ENCODE measurements around the gene CABLES2. TPM values are rescaled to one million over a fixed set of nuclear protein-coding genes. Genes with fewer than 3 reads are reported as not detected.

The CABLES2 gene
- polyA plus RNA-seq, 3 donors from 2014 or later, result 1.3 to 2.6 (median 2.5) TPM

DNA sequence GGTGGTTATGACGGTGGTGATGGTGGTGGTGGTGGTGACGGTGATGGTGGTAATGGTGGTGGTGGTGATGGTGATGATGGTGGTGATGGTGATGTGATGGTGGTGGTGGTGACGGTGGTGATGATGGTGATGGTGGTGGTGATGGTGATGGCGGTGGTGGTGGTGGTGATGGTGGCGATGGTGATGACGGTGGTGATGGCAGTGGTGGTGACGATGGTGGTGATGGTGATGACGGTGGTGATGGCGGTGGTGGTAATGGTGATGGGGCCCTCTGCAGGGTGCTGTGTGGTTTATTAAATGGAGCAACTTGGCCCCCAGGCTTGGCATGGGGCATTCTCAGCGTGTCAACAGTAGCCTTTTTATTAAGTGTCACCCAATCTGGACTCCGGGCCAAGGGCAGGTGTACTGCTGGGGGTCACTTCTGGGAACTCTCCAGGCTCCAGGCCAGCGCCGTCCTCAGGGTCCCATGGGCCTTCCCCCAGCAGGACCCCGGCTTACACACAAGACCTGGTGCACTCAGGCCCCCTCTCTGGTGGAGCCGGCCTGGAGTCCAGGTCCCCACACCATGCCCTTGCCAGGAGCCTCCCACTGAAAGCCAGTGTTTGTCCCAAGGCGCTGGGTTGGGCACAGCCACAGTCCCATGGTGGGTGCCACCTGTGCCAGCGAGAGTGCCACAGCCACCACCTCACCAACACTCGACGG is 8.8 kb downstream of the CABLES2 start:
- Mint-ChIP-seq H3K36me3 (peaks cover 0 to 4% (median 0%) of the 10 kb centered on the region in 3 donors), H3K9me3 (no peaks in the 10 kb centered on the region), H3K4me1 (peaks cover 0 to 6% of the 10 kb centered on the region in 2 donors), H3K27ac (peak overlapping the region in 4 of 6 donors; percentile 31 to 66 (median 58)), H3K4me3 (no peak overlapping the region), H3K27me3 (ENCODE audit: low read depth in 3 of 3) (peaks cover 5 to 8% (median 6%) of the 10 kb centered on the region in 3 donors)
- DNase-seq, result no peak

GRCh38 chr20:62396367-62397239 is 10.5 kb downstream of the CABLES2 start:
- H3K27me3 Mint-ChIP-seq (ENCODE audit: low read depth in 3 of 3), result peaks cover 3 to 8% (median 6%) of the 10 kb centered on the region in 3 donors
- H3K4me3 Mint-ChIP-seq, result no peak overlapping the region
- no peak overlapping the region for H3K27ac Mint-ChIP-seq
- no peak for DNase-seq
- no peaks in the 10 kb centered on the region for H3K9me3 Mint-ChIP-seq
- H3K36me3 Mint-ChIP-seq, result peaks cover 0 to 4% (median 0%) of the 10 kb centered on the region in 3 donors
- peaks cover 0 to 2% of the 10 kb centered on the region in 2 donors for H3K4me1 Mint-ChIP-seq

DNA sequence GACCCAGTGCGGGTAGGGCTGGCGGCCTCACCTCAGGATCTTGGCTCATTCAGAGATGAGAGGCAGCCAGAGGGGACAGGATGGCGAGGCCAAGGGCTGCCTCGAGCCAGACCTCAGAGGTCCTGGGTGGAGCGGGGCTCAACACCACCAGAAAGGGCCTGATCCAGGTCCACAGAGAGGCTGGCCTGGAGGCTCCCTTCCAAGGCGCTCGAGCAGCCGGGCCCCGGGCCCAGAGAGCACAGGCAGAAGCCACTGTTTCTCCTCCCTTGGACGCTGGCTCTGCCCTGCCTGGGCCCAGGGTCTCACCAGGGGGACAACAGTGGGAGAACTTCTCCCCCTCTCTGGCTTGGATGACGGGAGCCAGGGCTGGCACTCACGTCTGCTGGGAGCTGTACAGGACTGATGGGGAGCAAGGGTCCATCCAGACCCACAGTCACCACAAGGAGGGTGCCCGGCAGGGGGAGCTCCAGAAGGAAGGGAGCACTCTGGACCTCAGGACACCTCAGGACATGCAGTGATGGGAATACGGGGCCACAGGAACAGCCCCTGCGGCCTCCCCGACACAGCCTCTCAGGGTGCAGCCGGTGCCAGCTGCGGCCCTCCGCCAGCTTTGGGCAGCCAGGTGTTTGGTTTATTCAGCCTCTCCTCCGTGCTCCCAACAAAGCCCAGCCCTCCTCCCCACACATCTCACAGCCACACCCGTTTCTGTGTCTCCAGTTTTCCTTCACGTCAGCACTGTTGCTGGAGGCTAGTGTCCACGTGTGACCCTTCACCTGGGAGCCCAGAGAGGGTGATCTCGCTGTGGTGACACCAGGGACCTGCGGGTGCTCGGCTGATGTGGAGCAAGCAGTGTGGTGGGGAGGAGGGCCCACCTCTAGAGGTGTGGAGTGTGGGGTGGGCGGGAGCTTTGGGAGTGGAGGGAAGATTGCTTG is 11.5 kb downstream of the CABLES2 start:
- Mint-ChIP-seq H3K4me1 (peaks cover 0 to 2% of the 10 kb centered on the region in 2 donors), H3K9me3 (no peaks in the 10 kb centered on the region), H3K27ac (no peak overlapping the region), H3K27me3 (ENCODE audit: low read depth in 3 of 3) (peaks cover 3 to 6% (median 4%) of the 10 kb centered on the region in 3 donors), H3K4me3 (no peak overlapping the region), H3K36me3 (no peaks in the 10 kb centered on the region)
- no peak for DNase-seq

- H3K9me3 Mint-ChIP-seq, result no peaks in the 10 kb centered on the region
- peaks cover 3 to 6% (median 6%) of the 10 kb centered on the region in 3 donors for H3K27me3 Mint-ChIP-seq (ENCODE audit: low read depth in 3 of 3)
- H3K27ac Mint-ChIP-seq, result no peak overlapping the region
- no peak overlapping the region for H3K4me3 Mint-ChIP-seq
- no peak for DNase-seq
- H3K4me1 Mint-ChIP-seq, result peaks cover 0 to 4% of the 10 kb centered on the region in 2 donors
- H3K36me3 Mint-ChIP-seq, result no peaks in the 10 kb centered on the region
These were observed 12.5 kb downstream of the CABLES2 start for GRCh38 chr20:62394248-62395245.

DNA sequence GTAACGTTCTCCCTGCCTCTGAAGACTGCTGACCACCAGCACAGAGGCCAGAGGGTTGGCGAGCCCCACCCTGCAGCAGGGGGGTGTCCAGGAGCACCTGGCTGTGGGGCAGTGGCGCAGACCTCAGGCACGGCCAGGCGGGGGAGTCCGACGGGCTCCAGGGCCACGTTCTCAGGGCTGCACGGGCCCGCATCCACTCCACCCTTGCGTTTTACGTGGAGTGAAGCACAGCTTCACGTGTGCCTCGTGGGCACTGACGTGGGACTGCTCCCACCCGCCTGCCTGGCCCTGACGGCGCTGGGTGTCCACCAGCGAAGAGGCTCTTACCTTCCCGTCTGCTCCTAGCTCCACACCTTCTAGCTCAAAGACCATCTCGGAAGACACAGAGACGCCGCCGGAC is 13.3 kb downstream of the CABLES2 start:
- DNase-seq, result no peak
- H3K4me1 Mint-ChIP-seq, result peaks cover under 1 to 10% of the 10 kb centered on the region in 2 donors
- H3K9me3 Mint-ChIP-seq, result no peaks in the 10 kb centered on the region
- H3K4me3 Mint-ChIP-seq, result no peak overlapping the region
- no peak overlapping the region for H3K27ac Mint-ChIP-seq
- peaks cover 3 to 6% (median 6%) of the 10 kb centered on the region in 3 donors for H3K27me3 Mint-ChIP-seq (ENCODE audit: low read depth in 3 of 3)
- H3K36me3 Mint-ChIP-seq, result no peaks in the 10 kb centered on the region

GRCh38 chr20:62393335-62393665 is 13.8 kb downstream of the CABLES2 start:
- peaks cover 6 to 14% of the 10 kb centered on the region in 2 donors for H3K4me1 Mint-ChIP-seq
- H3K36me3 Mint-ChIP-seq, result no peaks in the 10 kb centered on the region
- no peaks in the 10 kb centered on the region for H3K9me3 Mint-ChIP-seq
- DNase-seq, result no peak
- H3K27me3 Mint-ChIP-seq (ENCODE audit: low read depth in 3 of 3), result peaks cover 3 to 6% (median 6%) of the 10 kb centered on the region in 3 donors
- no peak overlapping the region for H3K27ac Mint-ChIP-seq
- no peak overlapping the region for H3K4me3 Mint-ChIP-seq

DNA sequence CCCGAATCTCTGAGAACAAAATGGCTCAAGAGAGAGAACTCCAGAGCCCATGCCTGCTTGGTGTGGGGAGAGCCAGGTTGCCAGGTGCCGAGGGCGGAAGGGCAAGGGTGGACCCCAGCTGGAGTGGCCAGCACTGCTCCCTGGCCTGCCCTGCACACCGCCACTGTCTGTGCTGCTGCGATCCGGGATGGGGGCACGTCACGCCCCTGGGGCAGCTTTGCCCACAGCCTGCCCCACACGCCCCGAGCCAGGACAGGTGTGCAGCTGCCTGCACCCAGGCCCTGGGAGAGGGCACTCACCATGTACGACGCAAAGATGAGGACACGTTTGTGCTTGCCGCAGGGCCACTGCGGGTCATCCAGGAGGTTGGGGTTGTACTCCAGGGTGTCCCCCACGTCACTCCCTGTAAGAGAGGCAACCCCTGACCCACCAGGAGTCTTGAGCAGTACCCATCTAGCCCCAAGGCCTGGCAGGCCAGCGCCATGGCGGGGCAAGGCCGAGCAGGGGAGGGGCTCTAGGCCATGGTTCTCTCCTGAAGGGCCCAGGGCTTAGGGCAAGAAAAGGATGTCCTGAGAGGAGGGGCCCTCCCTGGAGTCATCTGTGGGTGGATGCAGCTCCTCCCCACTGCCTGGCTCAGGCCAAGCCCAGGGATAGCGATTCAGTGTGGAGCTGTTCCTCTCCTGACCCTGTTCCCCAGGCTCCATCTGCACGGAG is 14.3 kb downstream of the CABLES2 start:
- H3K4me1 Mint-ChIP-seq, result peaks cover 11 to 17% of the 10 kb centered on the region in 2 donors
- H3K4me3 Mint-ChIP-seq, result no peak overlapping the region
- no peak overlapping the region for H3K27ac Mint-ChIP-seq
- peaks cover 3% of the 10 kb centered on the region in 3 donors for H3K27me3 Mint-ChIP-seq (ENCODE audit: low read depth in 3 of 3)
- no peaks in the 10 kb centered on the region for H3K9me3 Mint-ChIP-seq
- no peaks in the 10 kb centered on the region for H3K36me3 Mint-ChIP-seq
- no peak for DNase-seq

DNA sequence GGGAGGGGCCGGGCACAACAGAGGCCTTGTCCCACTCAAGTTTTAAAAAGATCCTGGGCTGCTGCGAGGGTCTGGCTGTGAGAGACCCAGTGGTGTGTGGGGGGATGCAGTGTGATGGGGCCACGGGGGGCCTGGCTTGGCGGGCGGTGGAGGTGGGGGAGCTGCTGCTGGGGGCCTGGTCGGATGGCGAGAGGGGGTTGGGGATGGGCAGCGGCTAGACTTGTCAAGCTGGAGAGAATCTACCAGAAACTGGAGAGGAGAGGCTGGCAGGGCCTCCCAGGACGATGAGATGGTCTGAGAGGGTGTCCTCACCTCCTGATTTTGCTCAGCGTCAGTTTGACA is 15.0 kb downstream of the CABLES2 start:
- H3K36me3 Mint-ChIP-seq, result no peaks in the 10 kb centered on the region
- H3K27me3 Mint-ChIP-seq (ENCODE audit: low read depth in 3 of 3), result peaks cover 2 to 4% (median 3%) of the 10 kb centered on the region in 3 donors
- no peak overlapping the region for H3K27ac Mint-ChIP-seq
- no peak for DNase-seq
- no peak overlapping the region for H3K4me3 Mint-ChIP-seq
- no peaks in the 10 kb centered on the region for H3K9me3 Mint-ChIP-seq
- H3K4me1 Mint-ChIP-seq, result peaks cover 17 to 23% of the 10 kb centered on the region in 2 donors

GRCh38 chr20:62391165-62392076 is 15.7 kb downstream of the CABLES2 start:
- DNase-seq, result no peak
- Mint-ChIP-seq H3K27ac (no peak overlapping the region), H3K9me3 (no peaks in the 10 kb centered on the region), H3K27me3 (ENCODE audit: low read depth in 3 of 3) (peaks cover 2 to 7% (median 3%) of the 10 kb centered on the region in 3 donors), H3K36me3 (no peaks in the 10 kb centered on the region), H3K4me3 (no peak overlapping the region), H3K4me1 (peaks cover 17 to 23% of the 10 kb centered on the region in 2 donors)

- peak overlapping the region in 1 of 5 donors; percentile 13 for H3K4me3 Mint-ChIP-seq
- H3K27ac Mint-ChIP-seq, result no peak overlapping the region
- DNase-seq, result no peak
These were observed 16.5 kb downstream of the CABLES2 start for GRCh38 chr20:62390317-62391164.

More at GRCh38 chr20:62390317-62391164, 16.5 kb downstream of the CABLES2 start:
- Mint-ChIP-seq H3K9me3 (no peaks in the 10 kb centered on the region), H3K36me3 (no peaks in the 10 kb centered on the region), H3K27me3 (ENCODE audit: low read depth in 3 of 3) (peaks cover 3 to 7% (median 5%) of the 10 kb centered on the region in 3 donors), H3K4me1 (peaks cover 26 to 32% of the 10 kb centered on the region in 2 donors)
